HUES64 (cell line): ENCODE data around the gene SPOCK3.

Experiments used
- H3K27ac ChIP-seq: 2 replicates; pipeline ENCODE4 v1.7.0; 2013; ENCODE audit warnings: low read depth, low read length, inconsistent platforms
- H3K27me3 ChIP-seq: 2 replicates; pipeline ENCODE4 v1.6.1; 2013; ENCODE audit warnings: mild to moderate bottlenecking, low read length; ENCODE audit not compliant: insufficient read depth
- H3K36me3 ChIP-seq: 2 replicates; pipeline ENCODE4 v1.6.1; 2013; ENCODE audit warnings: mild to moderate bottlenecking, low read length; ENCODE audit not compliant: insufficient read depth
- H3K4me1 ChIP-seq: 2 replicates; pipeline ENCODE4 v1.6.1; 2013; ENCODE audit warnings: mild to moderate bottlenecking, low read length, moderate library complexity; ENCODE audit not compliant: insufficient read depth
- H3K4me3 ChIP-seq: 2 replicates; pipeline ENCODE4 v1.5.1; 2013; ENCODE audit warnings: mild to moderate bottlenecking, low read length, moderate library complexity
- H3K9ac ChIP-seq: 2 replicates; pipeline ENCODE4 v1.6.1; 2013; ENCODE audit warnings: mild to moderate bottlenecking, low read depth, low read length
- H3K9me3 ChIP-seq: 2 replicates; pipeline ENCODE4 v1.6.1; 2013; ENCODE audit warnings: low read depth, low read length; ENCODE audit not compliant: insufficient read depth
- WGBS: fragments of 150-250, 120-280 bp; methylation state at CpG from one replicate; pipeline ENCODE4 v1.1.7; 2013; ENCODE audit warnings: missing lambda C conversion rate; 5-methylcytosine and 5-hydroxymethylcytosine counted together

Gene SPOCK3

GRCh38 chr4:167034983-167035382, 199.3 kb downstream of the SPOCK3 start:
- 88% methylated on average over 1 of the region's 2 CpGs for WGBS
- H3K4me3 ChIP-seq, result no peak overlapping the region
- no peak overlapping the region for H3K27ac ChIP-seq
- no peaks in the 10 kb centered on the region for H3K9me3 ChIP-seq
- H3K4me1 ChIP-seq, result peaks cover 9% of the 10 kb centered on the region; the same call in 1 of the 2 replicates
- H3K36me3 ChIP-seq, result no peaks in the 10 kb centered on the region
- H3K9ac ChIP-seq, result no peak overlapping the region
- H3K27me3 ChIP-seq, result no peaks in the 10 kb centered on the region

- Histone ChIP-seq H3K4me3 (no peak overlapping the region), H3K9ac (no peak overlapping the region), H3K9me3 (no peaks in the 10 kb centered on the region), H3K27me3 (no peaks in the 10 kb centered on the region), H3K4me1 (peaks cover 9% of the 10 kb centered on the region; the same call in 1 of the 2 replicates), H3K27ac (no peak overlapping the region), H3K36me3 (no peaks in the 10 kb centered on the region)
- 100% methylated on average over 1 of the region's 3 CpGs for WGBS
Measured at GRCh38 chr4:167032871-167033270, 201.4 kb downstream of the SPOCK3 start.

GRCh38 chr4:167031534-167032156, 202.6 kb downstream of the SPOCK3 start:
- Histone ChIP-seq H3K4me1 (peaks cover 9% of the 10 kb centered on the region; the same call in 1 of the 2 replicates), H3K4me3 (no peak overlapping the region), H3K36me3 (no peaks in the 10 kb centered on the region), H3K9ac (peak overlapping the region; percentile 36; the same call in 1 of the 2 replicates), H3K27ac (no peak overlapping the region), H3K9me3 (no peaks in the 10 kb centered on the region), H3K27me3 (no peaks in the 10 kb centered on the region)
- WGBS, result 70% methylated on average over 3 of the region's 3 CpGs

GRCh38 chr4:167028976-167029375, 205.3 kb downstream of the SPOCK3 start:
- no peaks in the 10 kb centered on the region for H3K36me3 ChIP-seq
- H3K9ac ChIP-seq, result no peak overlapping the region
- no peaks in the 10 kb centered on the region for H3K9me3 ChIP-seq
- 93% methylated on average over 2 of the region's 3 CpGs for WGBS
- no peak overlapping the region for H3K4me3 ChIP-seq
- peaks cover 9% of the 10 kb centered on the region; the same call in 1 of the 2 replicates for H3K4me1 ChIP-seq
- H3K27me3 ChIP-seq, result no peaks in the 10 kb centered on the region
- H3K27ac ChIP-seq, result no peak overlapping the region

GRCh38 chr4:167025670-167026069, 208.6 kb downstream of the SPOCK3 start:
- H3K9ac ChIP-seq, result no peak overlapping the region
- H3K4me3 ChIP-seq, result no peak overlapping the region
- H3K9me3 ChIP-seq, result no peaks in the 10 kb centered on the region
- H3K4me1 ChIP-seq, result no peaks in the 10 kb centered on the region
- no peaks in the 10 kb centered on the region for H3K27me3 ChIP-seq
- no peaks in the 10 kb centered on the region for H3K36me3 ChIP-seq
- H3K27ac ChIP-seq, result no peak overlapping the region
- 90% methylated on average over 3 of the region's 3 CpGs for WGBS

- H3K9ac ChIP-seq, result no peak overlapping the region
- no peaks in the 10 kb centered on the region for H3K9me3 ChIP-seq
- no peak overlapping the region for H3K4me3 ChIP-seq
- H3K4me1 ChIP-seq, result no peaks in the 10 kb centered on the region
- no peaks in the 10 kb centered on the region for H3K27me3 ChIP-seq
- H3K27ac ChIP-seq, result no peak overlapping the region
- no peaks in the 10 kb centered on the region for H3K36me3 ChIP-seq
- 94% methylated on average over 3 of the region's 4 CpGs for WGBS
Measured at GRCh38 chr4:167023364-167023925, 210.8 kb downstream of the SPOCK3 start.

GRCh38 chr4:167021545-167022155, 212.6 kb downstream of the SPOCK3 start:
- Histone ChIP-seq H3K27ac (no peak overlapping the region), H3K9me3 (no peaks in the 10 kb centered on the region), H3K9ac (no peak overlapping the region), H3K4me3 (no peak overlapping the region), H3K4me1 (no peaks in the 10 kb centered on the region), H3K27me3 (no peaks in the 10 kb centered on the region), H3K36me3 (no peaks in the 10 kb centered on the region)
- 35% methylated on average over 10 of the region's 11 CpGs for WGBS

- no peaks in the 10 kb centered on the region for H3K4me1 ChIP-seq
- no peaks in the 10 kb centered on the region for H3K36me3 ChIP-seq
- no peak overlapping the region for H3K27ac ChIP-seq
- no peaks in the 10 kb centered on the region for H3K9me3 ChIP-seq
- no peaks in the 10 kb centered on the region for H3K27me3 ChIP-seq
- H3K9ac ChIP-seq, result no peak overlapping the region
- no peak overlapping the region for H3K4me3 ChIP-seq
- WGBS, result 68% methylated on average over 1 of the region's 1 CpG
Measured at GRCh38 chr4:167020410-167020809, 213.9 kb downstream of the SPOCK3 start.

GRCh38 chr4:167014944-167015343, 219.3 kb downstream of the SPOCK3 start:
- H3K4me1 ChIP-seq, result no peaks in the 10 kb centered on the region
- H3K36me3 ChIP-seq, result no peaks in the 10 kb centered on the region
- H3K9me3 ChIP-seq, result no peaks in the 10 kb centered on the region
- H3K9ac ChIP-seq, result no peak overlapping the region
- H3K27me3 ChIP-seq, result no peaks in the 10 kb centered on the region
- no peak overlapping the region for H3K4me3 ChIP-seq
- no peak overlapping the region for H3K27ac ChIP-seq

- H3K4me1 ChIP-seq, result no peaks in the 10 kb centered on the region
- H3K9me3 ChIP-seq, result no peaks in the 10 kb centered on the region
- H3K9ac ChIP-seq, result no peak overlapping the region
- 93% methylated on average over 4 of the region's 4 CpGs for WGBS
- no peaks in the 10 kb centered on the region for H3K27me3 ChIP-seq
- no peaks in the 10 kb centered on the region for H3K36me3 ChIP-seq
- no peak overlapping the region for H3K4me3 ChIP-seq
- no peak overlapping the region for H3K27ac ChIP-seq
Measured at GRCh38 chr4:167003326-167003725, 231.0 kb downstream of the SPOCK3 start.

- no peak overlapping the region for H3K4me3 ChIP-seq
- no peaks in the 10 kb centered on the region for H3K4me1 ChIP-seq
- no peak overlapping the region for H3K9ac ChIP-seq
- no peaks in the 10 kb centered on the region for H3K36me3 ChIP-seq
- WGBS, result 94% methylated on average over 4 of the region's 4 CpGs
- no peaks in the 10 kb centered on the region for H3K9me3 ChIP-seq
- no peaks in the 10 kb centered on the region for H3K27me3 ChIP-seq
- H3K27ac ChIP-seq, result no peak overlapping the region
Measured at GRCh38 chr4:167000141-167000852, 234.0 kb downstream of the SPOCK3 start.
